Ramos (cell line): Measurements from ENCODE around the gene HOXD3.

Source experiments
- in situ Hi-C: fragments of 300-500 bp; cut with MboI; formaldehyde crosslinking; loops from one replicate; pipeline ENCODE4 v1.14.3; 2022; ENCODE audit warnings: low sequenced_read_pairs; ENCODE audit not compliant: unreplicated experiment

Gene HOXD3

GRCh38 chr2:176171351-176172006 lies 14.4 kb downstream of the HOXD3 start:
- in situ Hi-C loops = no loop called here

GRCh38 chr2:176172007-176172894 lies 15.1 kb downstream of the HOXD3 start:
- in situ Hi-C loops = no loop called here

- in situ Hi-C loops = no loop called here
Measured at GRCh38 chr2:176172895-176173566, 15.9 kb downstream of the HOXD3 start.

- in situ Hi-C loops = no loop called here
Measured at GRCh38 chr2:176173567-176174381, 16.7 kb downstream of the HOXD3 start.

GRCh38 chr2:176174382-176174823 lies 17.3 kb downstream of the HOXD3 start:
- in situ Hi-C loops = no loop called here

GRCh38 chr2:176174824-176175708 lies 18.0 kb downstream of the HOXD3 start:
- in situ Hi-C loops = no loop called here

GRCh38 chr2:176175709-176176607 lies 18.9 kb downstream of the HOXD3 start:
- in situ Hi-C loops = no loop called here

GRCh38 chr2:176177580-176178037 lies 20.5 kb downstream of the HOXD3 start:
- in situ Hi-C loops = no loop called here

GRCh38 chr2:176178038-176178756 lies 21.1 kb downstream of the HOXD3 start:
- in situ Hi-C loops = no loop called here

- in situ Hi-C loops = no loop called here
Measured at GRCh38 chr2:176178757-176179295, 21.7 kb downstream of the HOXD3 start.

GRCh38 chr2:176181551-176181950 lies 24.4 kb downstream of the HOXD3 start:
- in situ Hi-C loops = no loop called here

GRCh38 chr2:176182671-176183070 lies 25.6 kb downstream of the HOXD3 start:
- in situ Hi-C loops = no loop called here

GRCh38 chr2:176184749-176185148 lies 27.6 kb downstream of the HOXD3 start:
- in situ Hi-C loops = no loop called here

- in situ Hi-C loops = no loop called here
Measured at GRCh38 chr2:176186024-176186423, 28.9 kb downstream of the HOXD3 start.

GRCh38 chr2:176187200-176187898 lies 30.2 kb downstream of the HOXD3 start:
- in situ Hi-C loops = no loop called here

GRCh38 chr2:176187899-176188773 lies 31.0 kb downstream of the HOXD3 start, which contains the start of gene HOXD1:
TSS of gene HOXD1 (plus strand) at chr2:176188668. CDS start at chr2:176188802, 134 bp downstream.
- in situ Hi-C loops = no loop called here
